ENCODE results near the gene BID.

BID gene

DNA sequence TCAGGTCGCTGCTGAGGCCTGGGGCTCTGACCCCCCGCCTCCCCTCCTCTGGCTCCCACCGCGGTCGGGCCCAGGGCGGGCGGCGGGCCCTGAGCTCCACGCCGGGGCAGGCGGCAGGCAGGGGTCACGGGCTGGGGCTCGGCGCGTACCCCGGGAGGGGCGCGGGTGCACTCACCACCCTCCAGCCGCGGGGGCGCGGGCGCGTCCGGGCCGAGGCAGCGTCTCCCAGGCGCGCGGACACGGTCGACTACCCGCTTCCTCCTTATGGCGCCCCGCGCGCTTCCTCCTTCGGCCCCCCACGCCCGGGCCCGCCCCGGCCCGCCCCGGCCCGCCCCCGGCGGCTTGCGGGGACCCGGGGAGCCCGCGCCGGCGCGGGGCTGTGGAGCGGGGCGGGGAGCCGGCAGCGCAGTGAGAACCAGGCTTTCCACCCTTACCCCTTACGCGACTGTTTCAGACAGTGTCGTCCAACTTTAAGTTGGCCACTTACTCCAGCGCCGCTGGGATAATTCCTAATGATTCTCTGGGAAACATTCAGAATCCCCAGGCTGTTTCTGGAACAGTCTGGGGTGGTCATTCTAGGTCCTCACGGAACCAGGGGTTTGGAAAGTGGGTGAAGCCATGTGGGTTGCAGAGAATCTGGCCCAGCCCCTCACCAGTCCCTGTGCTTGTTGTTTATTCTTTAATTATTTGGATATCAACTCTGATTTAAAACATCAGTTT is at the start of gene BID:
BID (minus strand) TSS at position 264 of the 720 bp plus-strand sequence. CDS start 24,353 bp downstream, outside the sequence.
- DNase-seq (ENCODE audit: low read depth) = no peak

DNA sequence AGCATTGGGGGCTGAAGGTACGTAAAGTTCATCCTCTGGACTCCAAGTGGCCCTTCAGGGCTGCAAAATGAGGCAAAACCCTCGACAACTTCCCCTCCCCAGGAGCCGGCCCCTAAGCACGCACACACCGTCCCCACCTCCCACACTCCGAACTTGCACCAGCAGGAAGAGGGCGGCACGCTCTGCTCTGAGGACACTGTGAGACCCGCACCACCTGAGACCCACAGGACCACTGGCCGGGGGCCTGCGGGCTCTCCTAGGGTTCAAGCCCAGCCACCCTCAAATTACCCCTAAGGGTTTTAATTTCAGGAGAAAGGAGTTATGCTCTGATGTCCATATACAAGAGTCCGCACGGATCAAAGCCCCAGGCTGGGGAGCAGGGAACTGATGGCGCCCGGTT is 49.7 kb upstream of the BID start:
- DNase-seq (ENCODE audit: low read depth) = no peak

DNA sequence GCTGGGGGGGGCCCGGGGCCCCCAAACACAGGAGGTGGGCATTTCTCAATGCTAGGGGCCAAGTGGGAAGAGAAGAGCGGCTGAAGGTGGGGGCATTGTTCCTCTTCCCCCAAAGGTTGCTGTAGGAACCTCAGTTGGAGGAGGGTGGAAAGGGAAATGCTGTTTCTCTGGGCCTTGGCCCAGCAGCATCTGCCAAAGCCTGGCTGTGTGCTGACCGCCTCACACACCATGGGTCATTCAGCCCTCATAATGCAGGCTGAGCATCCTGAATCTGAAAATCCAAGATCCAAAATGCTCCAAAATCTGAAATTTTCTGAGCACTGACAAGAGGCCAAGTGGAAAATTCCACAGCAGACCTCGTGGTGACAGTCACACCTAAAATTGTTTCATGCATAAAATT is 49.0 kb upstream of the BID start:
- no peak for DNase-seq (ENCODE audit: low read depth)

DNA sequence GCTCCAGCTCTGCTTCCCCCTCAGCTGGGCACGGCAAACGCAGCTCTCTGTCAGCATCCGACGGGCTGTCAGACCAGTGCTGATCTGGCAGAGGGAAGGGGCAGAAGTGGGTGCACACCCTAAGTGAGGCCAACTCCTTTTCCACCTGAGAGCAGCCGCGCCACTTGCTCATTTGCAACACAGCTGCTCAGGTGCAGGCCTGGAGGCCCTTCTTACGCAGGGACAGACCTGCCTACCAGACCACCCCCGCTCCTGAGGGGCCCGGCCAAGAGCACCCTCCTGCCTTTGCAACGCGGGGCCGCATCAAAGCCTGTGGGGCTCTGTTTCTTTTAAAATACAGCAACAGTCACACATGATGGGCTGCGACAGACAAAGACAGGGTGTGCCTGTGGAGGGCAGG is 47.8 kb upstream of the BID start:
- no peak for DNase-seq (ENCODE audit: low read depth)

DNA sequence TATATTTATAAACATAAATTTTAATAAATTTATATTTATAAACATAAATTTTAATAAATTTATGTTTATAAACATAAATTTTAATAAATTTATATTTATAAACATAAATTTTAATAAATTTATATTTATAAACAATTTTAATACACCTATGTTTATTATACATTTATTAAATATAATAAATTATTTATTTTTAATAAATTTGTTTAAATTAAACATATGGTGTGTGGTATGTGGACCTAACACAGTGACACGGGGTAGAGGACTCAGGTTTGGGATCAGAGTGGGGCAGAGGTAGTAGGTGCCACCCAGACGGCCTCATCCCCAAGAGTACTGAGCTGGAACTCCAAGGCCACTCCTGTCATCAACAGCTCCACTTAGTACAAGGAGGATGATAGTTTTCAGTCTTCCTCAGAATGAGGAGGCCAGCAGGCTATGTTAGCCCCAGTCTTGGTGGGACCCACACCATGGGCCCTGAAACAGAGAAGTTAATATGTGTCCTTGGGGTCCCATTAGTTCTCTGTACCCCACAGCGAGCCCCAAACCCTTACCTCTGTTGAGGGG is 46.7 kb upstream of the BID start:
- no peak for DNase-seq (ENCODE audit: low read depth)

DNA sequence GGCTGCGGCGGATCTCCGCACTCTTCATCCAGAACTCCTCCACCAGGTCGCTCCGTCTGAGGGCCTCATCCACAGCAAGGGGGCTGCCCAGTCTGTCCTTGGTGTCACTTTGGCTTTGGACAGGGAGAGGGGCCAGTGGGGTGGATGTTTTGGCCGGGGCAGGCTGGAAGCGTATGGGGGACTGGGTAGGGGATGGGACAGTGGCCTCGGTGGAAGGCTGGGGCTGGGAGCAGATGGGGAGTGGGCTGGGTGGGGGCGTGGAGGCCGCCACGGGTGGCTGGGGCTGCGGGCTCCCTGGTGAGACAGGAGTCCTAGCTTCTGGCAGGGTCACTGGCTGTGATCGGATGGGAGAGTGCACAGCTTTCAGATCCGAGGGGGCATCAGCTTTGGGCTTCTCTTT is 44.4 kb upstream of the BID start:
- DNase-seq (ENCODE audit: low read depth) = no peak

DNA sequence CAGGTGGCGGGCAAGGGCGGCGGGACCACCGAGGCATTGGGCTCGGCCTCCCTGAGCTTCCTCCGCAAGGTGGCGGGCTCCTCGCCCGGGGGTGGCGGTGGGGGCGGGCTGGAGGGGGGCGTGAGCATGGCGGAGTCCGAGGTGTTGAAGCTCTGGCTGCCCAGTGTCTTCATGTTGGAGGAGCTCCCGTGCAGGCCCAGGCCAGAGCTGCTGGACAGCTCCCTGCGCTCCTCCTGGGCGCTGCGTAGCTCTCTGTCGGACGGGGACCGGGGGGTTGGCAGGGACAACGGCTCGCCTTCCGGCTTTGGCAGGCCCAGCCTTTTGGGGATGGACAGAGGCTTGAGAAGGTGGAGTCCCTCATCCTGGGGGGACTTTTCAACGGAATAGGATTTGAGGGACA is 43.9 kb upstream of the BID start:
- DNase-seq (ENCODE audit: low read depth) = no peak

DNA sequence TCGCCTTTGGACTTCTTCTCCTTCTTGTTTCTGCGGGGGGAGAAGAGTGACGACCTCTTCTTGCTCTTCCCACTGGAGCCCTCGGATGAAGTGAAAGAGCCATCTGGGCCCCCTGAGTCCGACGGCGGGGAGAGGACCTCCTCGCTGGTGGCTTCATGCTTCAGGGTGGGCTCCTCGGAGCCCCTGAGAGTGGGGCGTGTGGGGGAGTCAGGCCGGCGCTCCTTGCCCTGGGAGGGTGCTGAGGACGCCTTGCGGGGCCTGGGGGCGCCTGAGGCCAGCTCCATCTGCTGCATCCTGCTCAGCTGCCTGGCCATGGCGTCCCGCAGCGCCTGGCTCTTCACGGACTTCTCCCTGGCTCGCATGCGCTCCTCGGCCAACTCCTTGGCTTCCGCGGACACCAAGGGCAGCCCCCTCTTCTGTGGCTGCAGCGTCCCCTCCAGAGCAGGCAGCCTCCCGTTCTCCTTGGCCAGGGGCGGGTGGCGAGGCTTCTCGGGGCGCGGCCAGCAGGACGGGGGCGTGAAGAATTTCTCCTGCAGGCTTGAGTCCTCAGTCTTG is 43.3 kb upstream of the BID start:
- DNase-seq (ENCODE audit: low read depth) = no peak

DNA sequence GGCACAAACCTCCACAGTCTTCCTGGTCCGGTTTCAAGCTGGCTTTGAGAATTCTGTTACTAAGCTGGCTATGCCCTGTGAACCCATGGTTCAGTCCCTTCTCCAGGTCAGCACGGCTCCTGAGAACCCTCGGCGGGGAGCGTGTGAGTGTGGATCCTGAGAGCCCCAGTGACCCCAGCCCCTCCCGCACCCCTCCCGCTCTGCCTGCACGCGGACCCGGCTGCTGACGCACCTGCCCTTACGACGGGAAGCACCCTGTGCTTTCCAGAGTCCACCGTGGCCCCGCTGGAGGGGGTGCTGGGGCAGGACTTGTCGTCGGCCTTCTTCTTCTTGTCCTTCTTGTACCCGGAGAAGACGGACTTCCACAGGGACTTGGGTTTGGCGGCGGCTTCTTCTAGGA is 42.8 kb upstream of the BID start:
- DNase-seq (ENCODE audit: low read depth) = no peak

DNA sequence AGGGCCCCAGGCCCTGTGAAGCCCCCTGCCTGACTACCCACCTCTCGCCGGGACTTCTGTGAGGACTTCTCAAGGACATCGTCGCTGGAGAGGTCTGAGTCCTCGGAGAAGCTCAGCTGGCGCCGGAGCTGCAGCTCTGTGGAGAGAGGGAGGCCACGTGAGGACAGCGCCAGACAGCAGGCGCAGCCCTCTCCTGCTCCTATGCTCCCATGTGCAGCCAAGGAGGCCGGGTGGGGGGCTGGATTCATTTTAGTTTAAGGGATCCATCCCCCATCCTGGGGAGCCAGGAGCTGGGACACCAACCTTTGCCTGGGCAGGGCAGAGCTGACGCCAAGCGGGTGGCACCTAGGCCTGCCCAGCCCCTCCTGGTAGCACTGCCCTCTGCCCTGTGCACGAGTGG is 42.4 kb upstream of the BID start:
- DNase-seq (ENCODE audit: low read depth) = no peak

DNA sequence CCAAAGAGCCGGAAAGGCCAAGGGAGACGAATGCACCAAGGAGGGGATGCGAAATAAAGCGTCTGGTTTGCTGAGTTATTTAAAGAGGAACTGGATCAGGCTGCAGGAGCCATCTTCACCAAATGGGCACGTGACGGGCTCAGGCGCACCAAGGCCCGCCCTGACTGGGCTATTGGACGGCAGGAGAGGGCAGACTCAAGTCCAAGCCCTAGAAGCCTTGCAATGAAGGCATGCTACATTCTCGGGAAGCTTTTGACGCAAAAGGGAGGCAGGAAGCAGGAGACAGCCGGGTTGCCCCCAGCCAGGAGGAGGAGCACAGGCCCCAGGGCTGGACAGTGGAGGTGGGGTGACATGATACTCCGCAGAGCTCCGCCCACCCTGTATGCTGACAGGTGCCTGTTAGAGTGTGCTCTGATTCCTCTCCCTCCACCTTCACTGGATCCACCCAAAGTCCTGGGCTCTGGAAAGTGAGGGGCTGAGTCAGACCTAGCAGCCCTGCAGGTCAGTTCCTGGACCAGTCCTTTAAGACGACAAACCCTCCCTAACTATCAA is 41.5 kb upstream of the BID start:
- no peak for DNase-seq (ENCODE audit: low read depth)

DNA sequence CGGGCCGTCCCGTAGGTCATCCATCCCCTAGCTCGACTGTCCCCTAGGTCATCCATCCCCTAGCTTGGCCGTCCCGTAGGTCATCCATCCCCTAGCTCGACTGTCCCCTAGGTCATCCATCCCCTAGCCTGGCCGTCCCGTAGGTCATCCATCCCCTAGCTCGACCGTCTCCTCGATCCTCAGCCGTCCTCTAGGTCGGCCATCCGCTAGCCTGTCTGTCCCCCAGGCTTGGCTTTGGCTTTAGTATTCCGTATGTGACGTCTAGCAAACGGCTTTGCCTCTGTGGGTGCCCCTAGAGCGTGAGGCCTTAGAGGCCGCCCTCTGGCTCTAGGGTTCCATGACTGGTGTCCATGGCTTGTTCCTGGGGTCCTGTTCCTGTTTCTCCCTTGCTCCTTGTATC is 40.6 kb upstream of the BID start:
- no peak for DNase-seq (ENCODE audit: low read depth)

DNA sequence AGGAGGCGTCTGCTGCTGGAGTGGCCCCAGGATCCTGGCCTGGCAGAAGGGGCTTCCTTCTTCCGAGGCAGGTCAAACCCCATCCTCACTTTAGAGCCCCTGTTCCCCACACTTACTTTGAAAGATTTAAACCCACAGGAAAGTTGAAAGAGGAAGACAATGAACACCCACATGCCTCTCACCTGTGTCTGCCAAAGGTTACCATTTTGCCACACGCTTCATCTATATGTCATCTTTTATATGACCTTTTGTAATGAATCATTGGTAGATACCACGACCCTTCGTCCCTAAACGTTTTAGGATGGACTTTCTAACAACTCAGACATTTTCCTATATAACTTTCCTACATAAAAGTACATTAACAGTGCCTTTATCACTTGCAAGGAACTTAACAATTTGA is 39.8 kb upstream of the BID start:
- DNase-seq (ENCODE audit: low read depth) = no peak

DNA sequence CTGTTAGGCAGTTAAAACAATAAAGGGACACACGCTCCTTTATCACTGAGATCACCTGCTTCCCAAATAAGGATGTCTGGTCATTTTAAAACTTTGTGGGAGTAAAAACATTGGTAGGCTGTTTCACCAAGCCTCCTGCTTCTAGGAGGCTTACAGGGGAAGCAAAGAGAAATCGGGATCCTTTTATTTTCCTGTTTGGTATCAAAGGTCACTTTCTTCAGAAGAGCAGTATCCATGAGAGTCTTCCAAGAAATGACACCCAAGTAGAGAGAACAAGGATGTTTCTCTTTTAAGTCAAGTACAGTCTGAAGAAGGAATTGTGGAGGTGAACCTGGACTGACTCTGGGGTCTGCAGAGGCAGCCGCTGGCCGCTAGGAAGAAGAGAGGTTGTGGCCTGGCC is 36.9 kb upstream of the BID start:
- no peak for DNase-seq (ENCODE audit: low read depth)

DNA sequence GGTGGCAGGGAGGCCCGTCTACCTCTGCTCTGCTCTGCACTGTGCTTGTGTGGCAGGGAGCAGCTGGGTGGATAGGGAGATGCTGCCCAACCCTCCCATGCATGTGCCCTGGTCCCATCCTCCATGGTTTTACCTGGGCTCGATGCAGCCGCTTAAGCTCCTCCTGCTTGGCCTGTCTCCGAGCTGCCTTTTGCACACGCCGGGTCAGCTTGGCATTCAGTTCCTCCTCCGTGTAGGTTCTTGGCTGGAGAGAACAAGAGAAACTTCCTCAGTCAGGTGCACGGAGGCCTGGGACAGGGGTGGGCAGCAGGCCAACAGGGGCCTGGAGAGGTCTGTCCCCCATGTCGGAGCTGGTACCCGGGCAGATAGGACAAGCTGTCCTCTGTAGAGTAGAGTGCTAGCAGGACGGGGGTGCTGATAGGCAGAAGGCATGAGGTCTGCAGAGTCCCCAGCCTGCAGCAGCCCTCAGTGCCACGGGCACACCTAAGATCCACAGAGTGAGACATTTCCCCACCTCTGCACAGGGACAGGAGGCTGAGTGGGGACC is 36.4 kb upstream of the BID start:
- DNase-seq (ENCODE audit: low read depth) = no peak

DNA sequence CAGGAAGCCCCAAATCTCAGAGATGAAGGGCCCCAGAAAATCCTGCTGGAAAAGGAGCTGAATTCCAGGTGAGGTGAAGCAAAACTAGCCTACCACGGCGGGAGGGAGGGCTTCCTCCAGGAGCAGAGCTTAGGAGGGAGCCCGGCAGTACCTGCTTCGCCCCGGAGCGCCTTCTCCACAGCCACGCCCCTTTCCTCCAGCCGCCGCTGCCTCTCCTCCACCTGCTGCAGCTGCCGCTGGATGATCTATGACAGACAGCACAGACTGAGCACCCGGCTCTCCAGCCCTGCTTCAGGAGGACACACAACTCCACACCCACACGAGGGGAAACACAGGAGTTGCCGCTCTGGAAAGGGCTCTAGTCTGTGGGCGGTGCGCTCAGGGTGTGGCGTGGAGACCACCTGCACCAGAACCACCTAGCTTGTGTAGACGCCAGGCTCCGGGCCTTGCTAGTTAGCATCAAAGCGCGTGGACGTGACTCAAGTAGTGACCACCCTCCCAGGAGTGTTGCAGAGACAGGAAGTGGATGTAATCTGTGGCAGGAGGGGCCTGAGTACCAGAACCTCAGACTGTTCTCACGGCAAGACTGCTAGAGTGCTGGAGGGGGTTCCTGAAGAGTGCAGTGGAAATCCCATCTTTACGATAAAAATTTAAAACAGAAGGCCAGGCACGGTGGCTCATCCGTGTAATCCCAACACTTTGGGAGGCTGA is 34.6 kb upstream of the BID start:
- no peak for DNase-seq (ENCODE audit: low read depth)

DNA sequence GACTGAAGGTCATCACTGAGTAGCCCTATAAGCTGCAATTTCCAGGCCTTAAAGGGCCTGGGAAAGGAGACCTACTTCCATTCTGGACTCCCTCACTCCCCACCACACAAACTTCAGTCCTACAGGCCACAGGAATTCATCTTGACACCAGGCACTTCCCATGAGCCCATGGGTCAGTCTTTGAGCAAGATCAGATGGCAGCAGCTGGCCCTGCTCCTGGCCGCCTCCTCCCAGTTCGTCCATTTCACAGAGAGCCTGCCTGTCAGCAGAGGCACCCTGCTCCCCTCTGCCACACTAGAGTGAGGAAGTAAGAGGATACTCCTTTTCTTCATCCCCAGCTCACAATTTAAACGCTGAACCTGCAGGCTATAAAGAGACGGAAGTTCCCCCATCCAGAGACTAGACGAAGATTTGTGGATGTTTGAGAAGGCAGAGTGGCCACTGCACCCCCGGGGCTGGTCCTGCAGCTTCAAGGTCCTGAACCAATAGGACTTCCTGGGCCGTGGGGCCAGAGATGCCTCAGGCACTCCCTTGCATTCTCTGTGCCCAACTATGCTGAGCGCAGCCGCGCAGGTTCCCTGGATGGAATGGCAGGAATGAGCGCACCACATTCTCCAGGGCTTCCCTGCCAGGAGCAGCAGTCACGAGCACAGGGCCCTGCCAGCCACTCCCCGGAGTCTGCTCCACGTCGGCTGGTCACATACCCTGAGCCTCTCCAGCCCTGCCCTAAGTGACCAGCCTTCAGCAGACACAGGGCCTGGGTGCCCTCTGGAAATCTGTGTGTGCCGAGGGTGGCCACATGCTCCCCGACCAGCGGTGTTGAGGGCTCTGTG is 33.5 kb upstream of the BID start:
- DNase-seq (ENCODE audit: low read depth) = no peak

DNA sequence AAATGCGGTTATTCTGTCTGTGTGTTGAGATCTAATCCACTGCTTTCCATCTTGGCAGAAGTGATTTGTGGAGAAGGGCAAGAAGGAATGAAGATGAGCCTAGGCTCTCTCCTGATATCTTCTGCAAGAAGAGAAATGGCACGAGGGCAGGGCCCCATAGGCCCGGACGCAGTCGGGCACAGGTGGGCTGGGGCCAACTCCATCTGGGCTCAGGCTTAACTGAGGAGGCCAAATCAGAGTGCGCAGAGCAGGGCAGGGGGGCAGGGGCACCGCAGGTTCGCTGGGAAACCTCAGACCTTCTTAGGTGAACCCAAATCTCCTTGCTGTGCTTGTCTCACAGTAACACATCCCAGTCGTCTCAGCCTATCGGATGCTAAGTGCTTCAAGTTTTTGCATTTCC is 32.8 kb upstream of the BID start:
- DNase-seq (ENCODE audit: low read depth) = no peak

DNA sequence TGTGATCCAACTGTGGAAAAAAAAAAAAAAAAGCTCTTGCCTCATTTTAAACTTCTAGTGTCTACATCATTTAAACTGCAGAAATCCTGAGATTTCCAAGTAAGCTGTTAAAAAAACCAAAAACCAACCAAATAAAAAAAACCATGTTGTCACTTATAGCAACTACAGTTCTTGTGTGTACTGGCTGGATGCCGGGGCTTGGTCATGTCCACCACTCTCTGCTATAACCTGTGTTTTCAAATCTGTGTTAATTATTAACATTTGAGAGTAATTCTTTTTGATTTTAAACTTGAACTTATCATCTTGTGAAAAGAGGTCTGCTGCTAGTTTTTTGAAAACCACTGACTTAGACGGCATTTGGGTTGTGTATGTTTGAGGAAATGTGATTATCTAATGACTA is 32.2 kb upstream of the BID start:
- no peak for DNase-seq (ENCODE audit: low read depth)

DNA sequence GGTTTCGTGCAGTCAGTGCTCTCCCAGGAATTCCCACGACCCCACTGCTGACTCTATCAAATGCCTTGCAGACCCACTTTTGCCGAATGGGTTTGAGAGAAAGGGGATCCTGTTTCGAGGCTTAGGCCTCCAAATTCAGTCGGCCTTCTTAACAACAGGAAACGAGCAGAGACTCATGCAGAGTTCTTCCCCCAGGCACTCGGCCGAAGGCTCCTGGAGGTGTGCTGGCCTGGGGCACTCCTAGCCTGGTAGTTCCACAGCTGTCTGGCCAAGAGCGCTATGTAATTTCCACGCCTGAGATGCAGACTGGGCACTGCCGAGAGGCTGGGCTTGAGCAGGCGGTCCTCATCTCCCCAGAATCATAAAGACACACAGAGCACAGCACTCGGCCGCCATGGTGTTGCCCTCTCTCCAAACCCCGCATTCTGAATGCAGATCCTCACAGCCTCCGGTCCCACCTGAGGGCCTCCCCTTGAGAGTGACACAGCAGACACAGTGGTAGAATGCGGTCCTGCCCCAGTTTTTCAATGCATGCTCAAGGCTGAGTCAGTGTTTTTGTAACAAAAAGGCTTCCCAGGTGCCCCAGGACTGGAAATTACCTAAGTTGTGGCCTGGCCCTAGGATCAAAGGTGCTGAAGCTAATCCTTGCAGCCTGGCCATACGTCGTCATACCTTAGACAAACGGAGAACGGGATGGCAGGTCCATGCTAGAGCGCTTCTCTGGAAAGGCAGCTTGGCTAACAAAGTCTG is 30.2 kb upstream of the BID start:
- DNase-seq (ENCODE audit: low read depth) = no peak

DNA sequence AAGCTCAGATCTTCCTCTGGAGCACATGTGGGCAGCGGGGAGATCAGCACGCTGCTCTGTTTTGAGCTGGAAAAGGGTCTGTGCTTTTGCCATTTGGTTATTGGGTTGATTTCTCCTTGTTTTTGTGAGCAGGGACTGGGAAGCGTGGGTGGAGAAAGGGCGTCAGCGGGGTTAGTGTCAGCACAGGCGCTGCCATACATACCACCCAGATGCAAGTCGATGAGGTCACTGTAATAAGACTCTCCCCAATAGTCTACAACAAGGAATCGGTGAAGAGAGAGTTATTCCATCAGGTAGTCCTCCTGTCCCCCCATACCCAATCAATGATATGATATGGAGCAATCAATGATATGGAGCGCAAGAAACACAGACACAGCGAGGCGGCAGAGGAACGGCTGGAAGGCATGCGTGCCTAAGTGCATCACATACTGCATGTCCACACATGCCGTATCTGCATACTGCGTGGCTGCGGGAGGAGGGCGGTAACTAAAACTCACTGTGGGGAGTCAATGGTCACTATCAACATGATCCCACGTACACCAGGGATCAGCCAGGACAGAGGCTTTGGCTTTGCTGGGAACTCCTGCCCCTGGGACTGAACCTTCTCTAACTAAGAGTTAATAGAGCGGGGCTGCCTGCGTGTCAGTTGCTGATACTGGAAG is 29.5 kb upstream of the BID start:
- no peak for DNase-seq (ENCODE audit: low read depth)
